ENCODE data around the gene USP34.

DNA sequence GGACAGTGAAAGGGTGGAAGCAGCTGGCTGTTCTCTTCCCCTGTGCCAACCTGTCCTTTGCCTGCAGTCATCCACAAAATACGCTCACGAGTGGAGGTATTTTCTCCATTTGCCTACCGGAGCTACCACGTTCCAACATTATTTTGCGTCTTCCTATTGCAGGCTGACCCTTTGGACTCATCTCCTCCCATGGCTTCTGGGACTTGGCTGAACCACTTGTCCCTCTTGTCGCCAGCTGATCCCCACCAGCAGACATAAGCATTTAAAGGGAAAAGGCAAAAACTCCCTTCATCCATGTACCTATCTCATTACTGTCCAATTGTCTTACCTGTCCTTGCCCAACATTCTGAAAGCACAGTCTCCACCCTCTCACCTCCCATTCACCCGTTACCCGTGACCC, 295.9 kb downstream of the USP34 start:
- no peak for TF ChIP-seq CTCF (conservative IDR thresholded peaks at IDR 0.05; ENCODE audit: low read depth in 2 of 2)
- TF ChIP-seq POLR2AphosphoS5 (IDR thresholded peaks at IDR 0.05; ENCODE audit: low read depth) = no peak
- no peak for TF ChIP-seq STAT1 (IDR thresholded peaks at IDR 0.05; ENCODE audit: unreplicated experiment)
